Thyroid gland (tissue), 4 donors: ENCODE data around the gene TGM2.

Experiments
- POLR2A ChIP-seq, 2 donors: fragments of 450-650 bp; IDR thresholded peaks; one replicate each; pipeline ENCODE4 v1.6.1; 2017; ENCODE audit warnings: antibody characterized with exemption in 2 of 2, mild to moderate bottlenecking in 2 of 2, moderate library complexity in 1 of 2
- TF ChIP-seq, protein P1 (sequence below), 6 experiments: fragments of 200-600 bp in 3 of 6; fragments of 450-650 bp in 3 of 6; sonication (generic) in 3 of 6; IDR thresholded peaks; one replicate each; pipeline ENCODE4 v1.5.1; 2016 to 2019; ENCODE audit warnings: antibody characterized with exemption in 6 of 6, mild to moderate bottlenecking in 2 of 6, inconsistent platforms in 1 of 6, moderate library complexity in 1 of 6

DNA sequence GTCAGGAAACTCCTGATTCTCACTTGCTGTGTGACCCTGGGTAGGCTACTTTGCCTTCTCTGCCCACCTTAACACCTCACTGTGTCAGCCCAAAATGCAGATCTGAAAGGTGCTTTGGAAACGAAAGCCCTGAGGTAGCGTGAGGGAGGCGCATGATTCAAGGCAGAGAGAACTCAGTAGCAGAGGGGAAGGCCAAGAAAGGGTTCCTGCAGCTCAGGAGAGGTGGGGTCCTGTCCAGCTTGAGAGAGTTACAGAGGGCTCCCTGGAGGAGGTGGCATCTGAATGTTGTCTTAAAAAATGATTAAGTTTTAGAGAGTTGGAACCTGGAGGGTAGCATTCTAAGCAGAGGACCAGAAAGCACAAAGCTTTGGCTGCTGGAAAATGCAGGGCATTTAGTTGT, 13.6 kb downstream of the TGM2 start:
- TF ChIP-seq, protein P1, sequence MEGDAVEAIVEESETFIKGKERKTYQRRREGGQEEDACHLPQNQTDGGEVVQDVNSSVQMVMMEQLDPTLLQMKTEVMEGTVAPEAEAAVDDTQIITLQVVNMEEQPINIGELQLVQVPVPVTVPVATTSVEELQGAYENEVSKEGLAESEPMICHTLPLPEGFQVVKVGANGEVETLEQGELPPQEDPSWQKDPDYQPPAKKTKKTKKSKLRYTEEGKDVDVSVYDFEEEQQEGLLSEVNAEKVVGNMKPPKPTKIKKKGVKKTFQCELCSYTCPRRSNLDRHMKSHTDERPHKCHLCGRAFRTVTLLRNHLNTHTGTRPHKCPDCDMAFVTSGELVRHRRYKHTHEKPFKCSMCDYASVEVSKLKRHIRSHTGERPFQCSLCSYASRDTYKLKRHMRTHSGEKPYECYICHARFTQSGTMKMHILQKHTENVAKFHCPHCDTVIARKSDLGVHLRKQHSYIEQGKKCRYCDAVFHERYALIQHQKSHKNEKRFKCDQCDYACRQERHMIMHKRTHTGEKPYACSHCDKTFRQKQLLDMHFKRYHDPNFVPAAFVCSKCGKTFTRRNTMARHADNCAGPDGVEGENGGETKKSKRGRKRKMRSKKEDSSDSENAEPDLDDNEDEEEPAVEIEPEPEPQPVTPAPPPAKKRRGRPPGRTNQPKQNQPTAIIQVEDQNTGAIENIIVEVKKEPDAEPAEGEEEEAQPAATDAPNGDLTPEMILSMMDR (IDR thresholded peaks at IDR 0.05), result no peak
- TF ChIP-seq POLR2A (IDR thresholded peaks at IDR 0.05), result no peak
